A673 (cell line): Measurements from ENCODE around the gene SHROOM2. TPM values are rescaled to one million over a fixed set of nuclear protein-coding genes. Genes with fewer than 3 reads are reported as not detected.

Experiments
- BruUV-seq: library from RNA; stranded (reverse); fragments of 400-500 nt; replicated peaks from 2 replicates; lab custom pipeline; 2021; lab: Mats Ljungman, UMichigan
- CTCF ChIA-PET: fragments of 300-600 bp; sonication (Branson Sonifier 250); formaldehyde crosslinking; loops from one replicate; lab custom pipeline; 2022; ENCODE audit warnings: antibody characterized with exemption; lab: Charles Lee
- POLR2A ChIA-PET: fragments of 300-600 bp; sonication (Branson Sonifier 250); formaldehyde crosslinking; loops from one replicate; lab custom pipeline; 2022; ENCODE audit warnings: antibody characterized with exemption; ENCODE audit not compliant: low non-redundant PET; lab: Charles Lee
- DNase-seq: peaks from one replicate; pipeline ENCODE4 v3.0.0-alpha.2; 2015; ENCODE audit warnings: low spot score
- H3K27ac ChIP-seq: fragments of 200-600 bp; sonication (generic); 2 replicates; pipeline ENCODE4 v1.5.1; 2016; ENCODE audit warnings: mixed run types, low read depth, mild to moderate bottlenecking, mixed read lengths, antibody characterized with exemption, low read length; ENCODE audit not compliant: poor library complexity, severe bottlenecking
- H3K27me3 ChIP-seq: fragments of 200-600 bp; sonication (generic); replicated peaks from 2 replicates; pipeline ENCODE4 v1.6.1; 2017; ENCODE audit warnings: mixed run types, low read depth, mild to moderate bottlenecking, mixed read lengths, antibody characterized with exemption, low read length; ENCODE audit not compliant: insufficient read depth, poor library complexity
- H3K36me3 ChIP-seq: fragments of 200-600 bp; sonication (generic); 2 replicates; pipeline ENCODE4 v1.6.1; 2016; ENCODE audit warnings: mixed run types, mild to moderate bottlenecking, mixed read lengths, antibody characterized with exemption, low read length; ENCODE audit not compliant: insufficient read depth, poor library complexity, severe bottlenecking
- H3K4me1 ChIP-seq: fragments of 200-600 bp; sonication (generic); 2 replicates; pipeline ENCODE4 v1.6.1; 2017; ENCODE audit warnings: mixed run types, mild to moderate bottlenecking, mixed read lengths, antibody characterized with exemption, low read length; ENCODE audit not compliant: insufficient read depth, poor library complexity, severe bottlenecking
- H3K4me3 ChIP-seq: fragments of 200-600 bp; sonication (generic); 2 replicates; pipeline ENCODE4 v1.5.1; 2016; ENCODE audit warnings: low read depth, mixed run types, mild to moderate bottlenecking, mixed read lengths, low read length; ENCODE audit not compliant: poor library complexity, severe bottlenecking
- H3K9me3 ChIP-seq: fragments of 200-600 bp; sonication (generic); 2 replicates; pipeline ENCODE4 v1.6.1; 2016; ENCODE audit warnings: mixed run types, low read depth, mild to moderate bottlenecking, mixed read lengths, antibody characterized with exemption, low read length; ENCODE audit not compliant: poor library complexity, severe bottlenecking
- CTCF ChIP-seq: fragments of 300-800, 200-600 bp; sonication (generic); conservative IDR thresholded peaks from 2 replicates; pipeline ENCODE4 v1.5.1; 2017; ENCODE audit warnings: low read depth, mild to moderate bottlenecking, antibody characterized with exemption, low read length, moderate library complexity, mixed read lengths
- EZH2 ChIP-seq: fragments of 200-600 bp; sonication (generic); IDR thresholded peaks from 2 replicates; pipeline ENCODE4 v1.6.1; 2017; ENCODE audit warnings: borderline replicate concordance, low read depth, mild to moderate bottlenecking, mixed read lengths, antibody characterized with exemption, low read length; ENCODE audit not compliant: poor library complexity, severe bottlenecking
- intact Hi-C: fragments of 100-400 bp; cut with micrococcal nuclease; formaldehyde crosslinking; loops from one replicate; pipeline ENCODE4 v1.10.0; 2022; ENCODE audit not compliant: unreplicated experiment
- total RNA-seq: library from RNA; stranded (reverse); gene quantifications from 2 replicates; pipeline ENCODE4 v1.2.3, GENCODE V29; 2021

Gene SHROOM2
- total RNA-seq, 1 experiment from 2014 or later, result 3.7 TPM

GRCh38 chrX:9988762-9989161 lies 202.5 kb downstream of the SHROOM2 start:
- ChIA-PET POLR2A (no interaction called here), CTCF (no interaction called here)
- no peaks in the 10 kb centered on the region for H3K9me3 ChIP-seq
- no peak overlapping the region for H3K4me3 ChIP-seq
- peak; percentile 25 for DNase-seq
- no peaks in the 10 kb centered on the region for H3K36me3 ChIP-seq
- intact Hi-C loops, result loop anchor here (5.0 kb wide), 1 partner anchor 101 kb away; no protein-coding TSS in a partner anchor
- H3K4me1 ChIP-seq, result no peaks in the 10 kb centered on the region
- H3K27ac ChIP-seq, result no peak overlapping the region
- no TSS peak for BruUV-seq
- TF ChIP-seq EZH2 (no peak), CTCF (peak; percentile 53)
- H3K27me3 ChIP-seq, result no peaks in the 10 kb centered on the region

DNA sequence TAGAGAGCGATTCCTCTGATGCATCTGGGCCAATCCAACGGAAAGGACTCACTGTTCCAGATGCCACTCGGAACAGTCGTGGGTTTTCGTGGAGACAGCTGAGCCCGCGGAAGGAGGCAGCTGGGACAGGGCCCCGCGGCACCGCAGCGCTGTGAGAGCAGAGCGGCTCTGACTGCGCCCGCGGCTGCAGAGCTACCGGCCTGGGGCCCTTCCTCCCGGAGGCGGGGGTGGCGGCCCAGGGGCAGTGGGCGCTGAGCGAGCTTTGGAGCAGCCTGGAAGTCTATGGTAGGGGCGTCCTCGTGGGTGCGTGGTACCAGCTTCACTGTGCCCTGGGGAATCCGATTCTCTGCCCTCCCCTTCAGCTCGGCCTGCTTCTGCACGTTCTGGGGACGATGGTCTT lies 205.8 kb downstream of the SHROOM2 start:
- ChIA-PET POLR2A (no interaction called here), CTCF (no interaction called here)
- no peak for TF ChIP-seq EZH2
- TF ChIP-seq CTCF, result no peak
- H3K9me3 ChIP-seq, result peaks cover 10% of the 10 kb centered on the region
- no peak overlapping the region for H3K27ac ChIP-seq
- BruUV-seq, result no TSS peak
- intact Hi-C loops, result no loop called here
- H3K36me3 ChIP-seq, result no peaks in the 10 kb centered on the region
- no peak for DNase-seq
- H3K4me1 ChIP-seq, result no peaks in the 10 kb centered on the region
- H3K27me3 ChIP-seq, result no peaks in the 10 kb centered on the region
- H3K4me3 ChIP-seq, result no peak overlapping the region

DNA sequence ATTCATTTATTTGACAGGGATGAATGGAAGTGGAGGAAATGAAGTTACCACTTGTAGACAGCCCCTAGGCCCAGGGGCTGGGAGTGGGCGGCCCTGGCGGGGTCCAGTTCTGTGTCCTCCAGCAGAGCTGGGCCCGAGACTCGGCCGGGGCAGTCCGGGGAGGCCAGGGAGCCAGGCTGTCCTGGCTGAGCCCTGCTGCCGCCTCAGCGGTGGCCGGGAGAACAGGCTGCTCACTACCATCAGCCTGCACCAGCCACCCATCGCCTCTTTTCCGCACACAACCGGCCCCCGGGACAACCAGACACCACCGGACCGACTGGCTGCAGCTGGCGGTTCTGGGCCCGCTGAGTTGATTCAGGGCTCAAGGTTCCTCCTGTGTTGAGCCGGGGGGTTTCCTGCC lies 206.5 kb downstream of the SHROOM2 start:
- POLR2A ChIA-PET, result no interaction called here
- TF ChIP-seq EZH2 (no peak), CTCF (no peak)
- CTCF ChIA-PET, result no interaction called here
- BruUV-seq, result no TSS peak
- H3K27ac ChIP-seq, result no peak overlapping the region
- H3K9me3 ChIP-seq, result peaks cover 10% of the 10 kb centered on the region
- intact Hi-C loops, result no loop called here
- DNase-seq, result no peak
- no peaks in the 10 kb centered on the region for H3K4me1 ChIP-seq
- H3K27me3 ChIP-seq, result no peaks in the 10 kb centered on the region
- no peaks in the 10 kb centered on the region for H3K36me3 ChIP-seq
- no peak overlapping the region for H3K4me3 ChIP-seq
